M059J (cell line): ENCODE results near the gene NME2. TPM values are rescaled to one million over a fixed set of nuclear protein-coding genes. Genes with fewer than 3 reads are reported as not detected.
"Not testable (repeated sequence)": the region's sequence is repeated elsewhere in the genome, so short reads cannot be mapped to it uniquely, and the experiment has no call there.

Experiments used
- DNase-seq: peaks from one replicate; pipeline ENCODE4 v3.0.0-alpha.2; 2012; ENCODE audit warnings: low read depth
- total RNA-seq: library from RNA; depleted of rRNA; stranded (reverse); fragments of >200 nt; shearing (Covaris generic); gene quantifications from 2 replicates; pipeline ENCODE4 v1.2.3, GENCODE V29; 2014; rRNA removed

Gene NME2
- total RNA-seq = 491 and 573 TPM in 2 replicates

DNA sequence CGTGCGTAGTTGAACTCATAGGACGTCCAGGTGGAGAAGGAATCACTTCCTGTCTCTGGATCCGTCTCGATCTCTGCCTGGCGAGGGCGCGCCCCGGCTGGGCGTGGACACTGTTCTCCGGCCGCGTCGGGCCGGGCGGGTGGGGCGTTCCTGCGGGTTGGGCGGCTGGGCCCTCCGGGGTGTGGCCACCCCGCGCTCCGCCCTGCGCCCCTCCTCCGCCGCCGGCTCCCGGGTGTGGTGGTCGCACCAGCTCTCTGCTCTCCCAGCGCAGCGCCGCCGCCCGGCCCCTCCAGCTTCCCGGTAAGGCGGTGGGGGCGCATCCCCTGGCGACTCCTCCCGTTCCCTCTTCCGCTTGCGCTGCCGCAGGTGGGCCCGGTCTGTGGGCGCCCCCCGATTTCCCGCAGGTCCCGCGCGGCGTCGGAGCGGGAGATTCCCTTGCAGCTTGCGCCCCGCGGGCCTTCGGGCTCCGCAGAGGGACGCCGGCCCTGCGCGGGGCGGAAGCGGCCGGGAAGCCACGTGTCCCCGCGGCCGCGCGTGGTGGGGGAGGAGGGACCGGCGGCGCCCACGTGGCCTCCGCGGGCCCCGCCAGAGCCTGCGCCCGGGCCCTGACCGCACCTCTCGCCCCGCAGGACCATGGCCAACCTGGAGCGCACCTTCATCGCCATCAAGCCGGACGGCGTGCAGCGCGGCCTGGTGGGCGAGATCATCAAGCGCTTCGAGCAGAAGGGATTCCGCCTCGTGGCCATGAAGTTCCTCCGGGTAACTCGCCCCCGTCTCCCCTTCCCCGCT, at the start of gene NME2:
Gene NME2, plus strand, starts transcription at position 214 of the 789 bp plus-strand sequence. Its CDS starts 420 bp downstream, at position 634.
- peak; percentile 85 for DNase-seq

DNA sequence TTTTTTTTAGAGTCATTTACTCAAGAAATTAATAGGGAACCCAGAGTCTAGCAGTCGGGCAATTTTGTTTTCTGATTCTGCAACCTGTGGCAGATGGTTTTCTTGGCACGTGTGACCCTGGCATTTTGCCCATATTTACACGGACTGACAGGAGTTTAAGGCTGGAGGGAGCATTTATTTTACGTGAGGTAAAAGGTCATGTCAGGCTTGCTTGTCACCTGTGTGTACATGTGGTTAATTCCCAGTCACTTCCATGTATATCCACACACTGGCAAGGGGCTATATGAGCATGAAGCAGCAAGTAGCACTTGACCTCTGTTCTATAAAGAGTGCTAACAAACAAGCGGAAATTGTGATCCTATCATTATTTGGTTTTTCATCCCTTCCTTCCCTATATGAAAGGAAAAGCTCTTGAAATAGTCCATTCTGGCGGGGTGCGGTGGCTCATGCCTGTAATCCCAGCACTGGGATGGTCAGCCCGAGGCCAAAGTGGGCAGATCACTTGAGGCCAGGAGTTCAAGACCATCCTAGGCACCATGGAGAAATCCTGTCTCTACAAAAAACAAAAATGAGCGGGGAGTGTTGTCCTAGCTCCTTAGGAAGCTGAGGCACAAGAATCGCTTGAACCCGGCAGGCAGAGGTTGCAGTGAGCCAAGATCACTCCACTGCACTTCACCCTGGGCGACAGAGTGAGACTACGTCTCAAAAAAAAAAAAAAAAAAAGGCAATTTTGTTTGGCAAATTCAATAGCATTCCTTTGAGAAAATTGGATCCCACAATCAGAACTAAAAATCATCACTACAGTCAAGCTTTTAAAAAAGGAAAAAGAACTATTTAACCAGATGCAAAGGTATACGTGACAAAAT, 47.6 kb upstream of the NME2 start:
- DNase-seq = no peak

DNA sequence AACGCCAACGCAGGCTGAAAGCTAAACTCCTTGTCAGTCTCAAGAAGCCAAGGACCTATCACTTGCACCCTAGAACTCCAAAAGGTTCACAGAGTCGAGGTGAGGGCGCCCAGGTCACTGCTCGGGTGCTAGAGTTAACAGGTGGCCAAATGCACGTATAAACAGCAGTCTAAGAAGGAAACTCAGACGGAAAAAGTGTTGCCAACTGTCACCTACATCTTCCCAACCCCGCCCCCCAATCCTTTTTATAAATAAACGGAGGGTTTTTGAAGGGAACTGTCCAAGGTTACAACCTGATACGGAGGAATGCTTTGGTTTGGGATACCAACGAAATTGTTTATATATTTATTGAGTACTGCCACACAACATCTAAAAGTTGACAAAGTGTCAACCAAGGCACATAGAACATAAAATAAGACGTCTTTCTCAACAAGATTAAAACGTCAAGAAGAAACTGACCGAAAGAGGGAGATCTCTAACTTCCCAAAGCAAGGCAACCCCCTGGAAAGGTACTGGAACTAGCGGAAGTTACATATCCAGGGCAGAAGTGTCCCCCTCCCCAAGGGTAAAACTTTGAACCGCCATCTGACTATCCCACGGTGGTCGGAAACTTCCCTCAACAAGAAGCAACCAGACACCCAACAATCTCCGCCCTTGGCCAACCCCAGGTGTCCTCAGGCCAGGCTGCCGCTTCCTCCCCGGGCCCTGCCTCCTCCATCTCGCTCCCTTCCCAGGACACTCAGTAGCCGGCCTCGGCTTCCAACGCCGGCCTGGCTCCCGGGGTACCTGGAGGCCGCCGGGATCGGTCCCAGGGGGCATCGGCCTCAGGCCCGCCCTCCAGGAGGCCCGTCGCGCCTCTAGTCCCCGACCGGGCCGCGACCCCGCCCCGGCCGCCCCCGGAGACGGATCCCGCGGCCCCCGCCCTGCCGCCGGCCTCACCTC, 46.5 kb upstream of the NME2 start:
- peak; percentile 66 for DNase-seq

DNA sequence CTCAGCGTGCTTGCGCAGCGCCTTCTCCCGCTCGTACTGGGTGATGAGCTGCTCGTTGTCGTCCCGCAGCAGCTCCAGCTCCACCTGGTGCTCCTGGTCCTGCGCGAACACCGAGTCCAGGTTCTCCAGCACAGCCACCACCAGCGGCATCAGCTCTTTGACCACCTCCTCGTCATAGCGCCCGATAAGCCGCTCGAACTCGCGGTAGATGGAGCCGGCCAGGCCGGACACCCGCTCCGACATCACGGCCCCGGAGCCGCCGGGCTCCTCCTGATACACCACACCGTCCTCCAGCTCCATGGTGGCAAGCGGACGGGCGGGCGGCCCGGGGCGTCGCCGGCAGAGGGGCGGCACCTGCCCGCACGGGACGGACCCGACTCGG, 45.9 kb upstream of the NME2 start:
- peak; percentile 45 for DNase-seq

DNA sequence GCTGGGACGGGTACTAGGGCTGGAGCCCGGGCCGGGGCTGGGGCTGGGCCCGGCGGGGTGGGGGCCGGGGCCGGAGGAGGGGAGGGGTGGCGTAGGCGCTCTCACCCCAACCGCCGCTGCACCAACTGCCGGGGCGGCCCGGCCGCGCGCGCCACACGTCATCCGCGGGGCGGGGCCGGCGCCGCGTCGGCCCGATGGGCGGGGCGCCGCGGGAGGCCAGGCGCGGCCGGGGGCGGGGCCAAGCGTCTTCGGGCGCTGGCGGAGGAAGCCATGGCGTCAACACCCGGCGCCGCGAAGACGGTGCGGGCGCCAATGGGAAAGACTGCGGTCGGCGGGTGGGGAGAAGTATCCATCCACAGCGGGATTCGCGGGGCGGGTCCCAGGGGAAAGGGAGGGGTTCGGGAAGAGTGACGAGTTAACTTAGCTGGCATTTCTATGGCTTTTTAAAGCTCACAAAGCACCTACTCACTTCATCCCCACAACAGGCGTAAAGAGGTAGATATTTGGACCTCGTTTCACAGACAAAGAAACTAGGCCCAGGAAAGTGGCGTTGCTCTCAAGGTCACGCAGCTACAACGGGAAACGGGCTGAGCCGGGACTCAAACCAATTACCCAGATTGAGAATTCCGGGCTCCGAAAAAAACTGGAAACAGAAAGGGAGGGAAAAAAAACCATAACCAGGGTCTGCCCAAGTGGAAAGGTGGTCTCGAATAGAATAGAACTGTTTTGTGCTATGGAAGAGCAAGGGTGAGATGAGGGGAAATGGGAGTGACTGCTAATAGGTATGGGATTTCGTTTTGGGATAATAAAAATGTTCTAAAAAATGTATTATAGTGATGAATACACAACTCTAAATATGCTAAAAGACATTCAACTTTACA, 45.2 kb upstream of the NME2 start, which contains the start of gene SPAG9:
Gene SPAG9, minus strand, starts transcription at position 130 of the 881 bp plus-strand sequence. CDS start 212 bp downstream, outside the sequence.
- peak; percentile 94 for DNase-seq

DNA sequence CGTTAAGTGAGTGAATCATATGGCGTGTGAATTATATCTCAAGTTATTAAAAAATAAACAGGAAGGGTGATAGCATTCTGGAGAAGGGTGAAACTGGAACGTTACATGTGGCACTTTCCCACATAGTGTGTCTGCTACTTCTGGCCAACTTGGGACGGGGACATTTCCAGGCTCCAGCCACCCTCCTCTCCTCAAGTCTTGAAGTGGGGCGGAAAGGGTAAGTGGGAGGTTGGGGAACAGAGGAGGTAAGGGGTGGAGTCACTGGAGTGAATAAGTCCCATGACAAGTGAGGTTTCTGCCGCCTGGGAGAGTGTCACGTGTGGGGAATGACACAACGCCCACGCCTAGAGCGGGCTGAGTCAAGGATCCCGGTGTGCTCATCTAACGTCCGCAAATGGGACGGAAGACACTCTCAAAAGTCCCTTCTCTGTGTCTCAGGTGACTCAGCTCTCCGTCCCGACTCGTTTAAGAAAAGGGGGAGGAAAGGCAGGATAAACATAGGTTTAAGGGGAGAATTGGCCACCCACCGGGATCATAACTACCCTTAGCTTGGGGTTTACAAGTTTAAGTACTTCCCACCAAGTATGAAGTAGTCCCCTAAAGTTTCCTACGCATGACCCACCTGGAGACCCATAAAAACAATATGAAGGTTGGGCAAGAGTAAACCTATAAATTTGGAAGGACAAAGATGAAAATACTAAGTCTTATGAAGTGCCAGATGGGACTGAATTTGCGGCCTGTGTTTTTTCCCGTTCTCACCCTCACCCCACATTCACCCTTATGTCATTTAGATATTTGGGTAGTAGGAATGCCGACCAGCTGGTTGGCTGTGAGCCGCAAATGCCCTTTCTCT, 44.4 kb upstream of the NME2 start:
- peak; percentile 96 for DNase-seq

DNA sequence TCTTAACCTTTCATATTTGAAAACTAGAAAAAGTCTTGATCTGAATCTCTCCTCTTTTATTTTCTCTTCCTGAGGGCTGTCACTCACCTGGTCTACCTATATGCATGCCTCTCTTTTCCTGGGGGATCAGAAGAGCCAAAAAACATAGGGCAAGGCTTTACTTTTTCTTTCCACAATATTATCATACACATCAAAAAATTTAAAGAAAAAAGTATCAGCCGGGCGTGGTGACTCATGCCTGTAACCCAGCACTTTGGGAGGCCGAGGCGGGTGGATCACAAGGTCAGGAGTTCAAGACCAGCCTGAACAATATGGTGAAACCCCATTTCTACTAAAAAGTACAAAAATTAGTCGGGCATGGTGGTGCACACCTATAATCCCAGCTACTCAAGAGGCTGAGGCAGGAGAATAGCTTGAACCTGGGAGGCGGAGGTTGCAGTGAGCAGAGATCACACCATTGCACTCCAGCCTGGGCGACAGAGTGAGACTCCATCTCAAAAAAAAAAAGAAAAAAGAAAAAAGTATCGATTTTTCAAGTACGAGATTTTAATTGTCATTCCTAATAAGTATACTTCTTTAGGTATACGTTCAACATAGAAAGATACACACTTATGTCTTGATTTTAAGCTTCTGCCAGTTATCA, 43.6 kb upstream of the NME2 start:
- DNase-seq = not testable (repeated sequence)

DNA sequence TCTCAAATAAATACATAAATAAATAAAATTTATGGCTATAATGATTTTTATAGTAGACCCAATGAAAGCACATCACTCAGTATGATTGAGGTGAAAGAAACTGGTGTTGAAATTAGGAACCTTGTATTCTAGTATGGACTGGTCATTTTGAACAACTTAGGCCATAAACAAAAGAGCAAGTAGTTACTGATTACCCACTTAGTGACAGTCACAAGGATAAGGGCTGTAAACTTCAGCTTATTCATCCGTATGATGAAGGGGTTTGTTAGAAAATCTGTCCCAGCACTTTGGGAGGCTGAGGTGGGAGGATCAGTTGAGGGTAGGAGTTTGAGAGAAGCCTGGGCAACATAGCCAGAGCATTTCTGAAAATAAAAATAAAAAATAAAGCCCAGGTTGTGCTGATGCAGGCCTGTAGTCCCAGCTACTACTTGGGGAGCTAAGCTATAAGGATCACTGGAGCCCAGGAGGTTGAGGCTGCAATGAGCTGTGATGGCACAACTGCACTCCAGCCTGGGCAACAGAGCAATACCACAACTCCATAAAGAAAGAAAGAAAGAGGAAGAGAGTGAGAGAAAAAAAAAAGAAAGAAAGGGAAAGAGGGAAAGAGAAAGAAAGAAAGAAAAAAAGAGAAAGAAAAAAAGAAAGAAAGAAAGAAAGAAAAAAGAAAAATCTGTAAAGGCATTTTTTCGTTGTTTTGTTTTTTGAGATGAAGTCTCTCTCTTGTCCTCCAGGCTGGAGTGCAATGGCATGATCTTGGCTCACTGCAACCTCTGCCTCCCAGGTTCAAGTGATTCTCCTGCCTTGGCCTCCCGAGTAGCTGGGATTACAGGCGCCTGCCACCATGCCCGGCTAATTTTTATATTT, 41.3 kb upstream of the NME2 start:
- no peak for DNase-seq

DNA sequence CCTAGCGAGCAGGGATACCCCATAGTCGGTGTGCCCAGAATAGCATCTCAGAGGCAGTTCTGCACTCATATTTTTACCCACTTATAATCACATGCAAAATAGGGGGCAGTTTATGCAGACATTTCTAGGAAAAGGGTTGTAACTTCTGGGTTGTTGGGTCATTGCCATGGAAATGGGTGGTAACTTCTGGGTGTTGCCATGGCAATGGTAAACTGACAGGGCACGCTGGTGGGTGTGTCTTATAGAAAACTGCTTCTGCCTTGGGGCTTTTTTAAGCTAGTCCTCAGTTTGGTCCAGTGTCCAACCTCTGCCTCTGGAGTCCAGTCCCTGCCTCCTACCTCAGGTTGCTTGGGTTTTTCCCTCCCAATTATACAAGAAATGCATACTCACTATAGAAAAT, 38.1 kb upstream of the NME2 start:
- peak; percentile 42 for DNase-seq

DNA sequence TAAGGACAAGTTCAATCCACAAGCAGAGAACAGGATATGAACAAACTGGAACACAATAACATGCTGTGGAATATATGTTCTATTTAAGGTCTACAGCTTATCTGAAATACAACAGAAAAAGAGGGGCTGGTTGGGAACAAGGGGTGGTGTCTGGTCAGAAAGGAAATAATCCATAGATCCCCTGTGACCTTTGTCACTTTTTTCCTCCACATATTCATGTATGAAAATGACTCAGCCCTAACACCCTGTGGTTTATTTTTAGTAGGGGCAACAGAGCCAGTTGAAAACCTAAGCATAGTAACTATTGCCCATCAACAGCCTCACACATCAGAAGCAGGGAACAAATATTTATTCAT, 33.3 kb upstream of the NME2 start:
- peak; percentile 46 for DNase-seq

DNA sequence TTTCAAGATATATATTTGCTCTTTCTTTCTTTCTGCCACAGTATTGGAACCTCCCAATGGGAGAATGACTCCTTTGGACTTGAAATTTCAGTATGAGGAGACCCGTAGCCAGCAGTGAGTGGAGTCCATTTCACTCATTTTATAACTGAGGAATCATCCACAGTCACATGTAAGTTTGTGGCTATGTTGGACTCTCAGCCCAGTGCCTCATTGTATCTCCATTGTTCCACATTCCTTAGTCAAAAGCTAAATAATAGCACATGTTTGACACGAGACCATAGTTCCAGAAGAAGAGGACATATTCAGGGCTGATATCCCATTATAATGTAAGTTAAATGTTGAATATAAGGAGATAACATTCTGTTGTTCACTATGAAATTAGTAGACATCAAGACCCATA, 32.8 kb upstream of the NME2 start:
- DNase-seq = no peak

DNA sequence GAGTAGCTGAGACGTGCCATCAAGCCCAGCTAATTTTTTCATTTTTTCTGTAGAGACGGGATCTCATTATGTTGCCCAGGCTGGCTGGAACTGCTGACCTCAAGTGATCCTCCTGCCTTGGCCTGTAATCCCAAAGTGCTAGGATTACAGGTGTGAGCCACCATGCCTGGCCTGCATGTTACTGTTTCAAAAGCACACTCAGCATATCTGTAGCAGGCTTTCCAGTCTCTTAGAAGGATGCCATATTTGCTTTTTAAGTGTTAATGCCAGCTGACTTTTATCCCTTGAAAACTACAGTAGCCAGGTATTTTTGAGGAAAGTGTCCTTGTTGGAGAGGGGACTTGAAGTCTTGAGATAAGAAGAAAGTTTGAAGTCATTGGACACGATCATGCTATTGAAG, 30.3 kb upstream of the NME2 start:
- no peak for DNase-seq

DNA sequence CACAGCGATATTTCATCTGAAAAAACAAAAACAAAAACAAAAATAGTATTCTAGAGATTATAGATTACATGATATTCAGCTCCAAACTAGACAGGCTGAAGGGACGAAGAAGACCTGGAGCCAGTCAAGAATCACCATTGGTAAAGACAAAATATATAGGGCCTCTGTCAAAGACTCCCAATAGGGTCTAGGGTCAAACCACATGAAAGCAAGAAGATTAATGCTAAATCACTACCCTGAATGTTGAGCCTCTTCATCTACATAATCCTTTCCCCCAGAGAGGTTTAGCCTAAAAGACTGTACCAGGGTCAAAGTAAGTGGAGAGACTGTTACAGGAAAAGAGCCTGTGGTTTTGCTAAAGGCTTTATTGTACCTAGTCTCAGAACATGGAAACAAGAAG, 23.6 kb upstream of the NME2 start:
- no peak for DNase-seq

DNA sequence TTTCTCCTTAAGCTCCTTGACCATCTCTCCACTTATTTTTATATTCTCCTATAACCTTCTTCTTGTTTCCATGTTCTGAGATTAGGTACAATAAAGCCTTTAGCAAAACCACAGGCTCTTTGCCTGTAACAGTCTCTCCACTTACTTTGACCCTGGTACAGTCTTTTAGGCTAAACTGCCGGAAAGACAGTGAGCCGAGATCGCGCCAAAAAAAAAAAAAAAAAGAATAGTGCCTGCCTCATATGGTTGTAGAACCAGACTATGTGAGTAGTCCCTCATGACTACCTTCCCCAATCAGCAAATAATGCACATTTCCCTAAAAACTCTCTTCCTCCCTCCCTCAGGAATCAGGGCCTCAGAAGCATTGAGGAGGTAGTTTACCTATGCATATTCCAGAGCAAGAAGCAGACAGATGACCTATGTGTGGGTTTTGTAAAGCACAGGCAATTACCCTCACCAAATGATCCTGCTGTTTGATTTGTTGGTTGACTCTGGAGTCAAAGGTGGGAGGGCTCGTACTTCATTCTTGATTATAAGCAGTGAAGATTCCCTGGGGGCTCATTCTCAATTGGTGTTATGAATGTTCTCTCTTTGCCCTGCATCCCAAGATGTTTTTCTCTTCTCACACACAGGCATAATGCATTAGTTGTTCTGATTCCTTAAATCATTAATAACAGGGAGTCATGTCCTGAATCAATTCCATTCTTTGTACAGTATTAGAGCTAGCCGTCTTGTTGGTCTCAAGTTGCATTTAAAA, 21.8 kb upstream of the NME2 start:
- no peak for DNase-seq

DNA sequence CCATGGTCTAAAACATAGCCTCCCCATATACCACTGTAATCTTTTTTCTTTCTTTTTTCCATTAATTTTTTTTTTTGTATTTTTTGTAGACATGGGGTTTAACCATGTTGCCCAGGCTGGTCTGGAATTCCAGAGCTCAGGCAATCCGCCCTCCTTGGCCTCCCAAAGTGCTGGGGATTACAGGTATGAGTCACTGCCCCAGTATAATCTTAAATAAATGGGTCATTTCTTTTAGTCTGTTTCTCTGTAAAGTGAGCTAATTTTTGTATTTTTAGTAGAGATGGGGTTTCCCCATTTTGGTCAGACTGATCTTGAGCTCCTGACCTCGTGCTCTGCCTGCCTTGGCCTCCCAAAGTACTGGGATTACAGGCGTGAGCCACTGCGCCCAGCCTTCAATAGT, 18.6 kb upstream of the NME2 start:
- DNase-seq = peak; percentile 46

DNA sequence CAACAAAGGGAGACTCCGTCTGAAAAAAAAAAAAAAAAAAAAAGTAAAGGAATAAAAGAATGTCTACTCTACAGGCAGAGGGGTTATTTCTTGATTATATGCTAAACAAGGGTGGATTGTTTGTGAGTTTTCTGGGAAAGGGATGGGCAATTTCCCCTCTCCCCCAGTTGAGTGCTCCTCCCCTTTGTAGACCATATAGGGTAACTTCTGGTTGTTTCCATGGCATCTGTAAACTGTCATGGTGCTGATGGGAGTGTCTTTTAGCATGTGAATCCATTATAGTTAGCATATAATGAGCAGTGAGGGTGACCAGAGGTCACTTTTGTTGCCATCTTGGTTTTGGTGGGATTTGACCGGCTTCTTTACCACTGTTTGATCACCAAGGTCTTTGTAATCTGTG, 17.0 kb upstream of the NME2 start:
- DNase-seq = no peak

DNA sequence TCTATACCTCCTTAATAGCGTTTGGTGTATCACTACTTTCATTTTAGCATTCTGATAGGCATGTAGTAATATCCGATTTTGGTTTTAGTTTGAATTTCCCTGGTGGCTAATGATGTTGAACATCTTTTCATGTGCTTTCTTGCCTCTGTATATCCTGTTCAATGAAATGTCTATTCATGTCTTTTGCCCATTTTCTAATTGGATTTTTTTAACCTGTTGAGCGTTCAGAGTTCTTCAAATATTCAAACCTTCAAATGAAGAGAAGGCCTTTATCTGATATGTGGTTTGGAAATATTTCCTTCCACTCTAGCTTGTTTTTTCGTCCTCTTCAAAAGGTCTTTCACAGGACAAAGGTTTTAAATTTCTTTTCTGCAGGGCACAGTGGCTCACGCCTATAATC, 15.3 kb upstream of the NME2 start:
- DNase-seq = no peak
